ENCODE measurements around the gene HS1BP3. TPM values are rescaled to one million over a fixed set of nuclear protein-coding genes. Genes with fewer than 3 reads are reported as not detected.

HS1BP3 gene
- total and polyA plus RNA-seq, 2 donors (not counting 3 experiments of a cell fraction or from before 2014, with no cell fraction given), result 27.4 to 33.1 TPM

DNA sequence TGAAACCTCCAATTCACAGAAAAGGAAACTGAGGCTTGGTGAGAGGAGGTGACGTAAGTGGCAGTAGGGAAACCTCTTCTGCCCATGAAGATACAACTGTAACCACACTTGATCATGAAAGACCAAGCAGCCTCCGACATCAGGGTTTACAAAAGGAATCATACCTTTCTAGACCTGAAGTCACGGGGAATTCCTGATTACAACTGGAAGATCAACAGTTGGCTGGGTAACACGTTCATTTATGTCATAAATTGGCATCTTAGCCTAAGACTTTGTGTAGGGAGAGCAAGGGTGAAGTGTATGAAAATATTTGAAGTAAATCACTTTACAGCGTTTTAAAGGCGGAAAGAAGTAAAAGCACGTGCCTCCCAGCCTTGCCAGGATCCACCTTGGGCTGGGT, 922 bp downstream of the HS1BP3 start:
- POLR2A ChIA-PET, result interaction anchor here (0.7 to 3.3 kb wide), 2 partner anchors 203 to 272 kb away, joined by 3 to 12 read pairs; partner anchors contain the start of gene RHOB
- peak overlapping the region; percentile 66 for H3K4me2 ChIP-seq (ENCODE audit: insufficient read depth, low read length)
- FAIRE-seq, result no peak

More for the DNA sequence above, 922 bp downstream of the HS1BP3 start:
- TF ChIP-seq EZH2 (IDR thresholded peaks at IDR 0.05; ENCODE audit: borderline replicate concordance, low read depth, low read length, severe bottlenecking) (no peak), FOS (IDR thresholded peaks at IDR 0.05; ENCODE audit: borderline replicate concordance, insufficient read depth, low read length) (no peak), MYC (IDR thresholded peaks at IDR 0.05; ENCODE audit: low read depth, low read length) (no peak), JUN (IDR thresholded peaks at IDR 0.05; ENCODE audit: borderline replicate concordance, insufficient read depth, insufficient read length, low read depth) (no peak), POLR2AphosphoS5 (IDR thresholded peaks at IDR 0.05; ENCODE audit: insufficient read depth, low read depth, low read length) (no peak), GATA2 (IDR thresholded peaks at IDR 0.05; ENCODE audit: insufficient read depth, insufficient read length, low read depth, low read length) (no peak), CTCF (IDR thresholded peaks at IDR 0.05; ENCODE audit: extremely low read depth in 1 of 2, insufficient read depth in 1 of 2, low read depth in 1 of 2, low read length in 2 of 2) (no peak), POLR2A (IDR thresholded peaks at IDR 0.05; ENCODE audit: low read depth, low read length) (no peak)
- TF ChIP-seq, protein P1, sequence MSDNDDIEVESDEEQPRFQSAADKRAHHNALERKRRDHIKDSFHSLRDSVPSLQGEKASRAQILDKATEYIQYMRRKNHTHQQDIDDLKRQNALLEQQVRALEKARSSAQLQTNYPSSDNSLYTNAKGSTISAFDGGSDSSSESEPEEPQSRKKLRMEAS (IDR thresholded peaks at IDR 0.05; ENCODE audit: insufficient read depth, insufficient read length), result no peak
- BruUV-seq (replicated peaks), result no TSS peak
- Histone ChIP-seq H3K4me3 (replicated peaks in 1 of 3; ENCODE audit: insufficient read depth in 1 of 3, low read depth in 1 of 3, low read length in 3 of 3) (peak overlapping the region in 2 of 3 experiments; percentile 75 to 95), H2AFZ (ENCODE audit: low read depth, low read length) (no peak overlapping the region), H3K27me3 (ENCODE audit: control insufficient read depth in 2 of 2, insufficient read depth in 2 of 2, low read length in 2 of 2) (peaks cover 3 to 4% of the 10 kb centered on the region in 2 experiments), H3K9ac (replicated peaks; ENCODE audit: extremely low read depth, insufficient read depth, low read length) (peak overlapping the region; percentile 80), H3K4me1 (ENCODE audit: control insufficient read depth, extremely low read depth, insufficient read depth, low read length) (peaks cover 10% of the 10 kb centered on the region), H4K20me1 (replicated peaks; ENCODE audit: control insufficient read depth, extremely low read depth, insufficient read depth, low read length) (no peaks in the 10 kb centered on the region), H3K9me1 (replicated peaks; ENCODE audit: control insufficient read depth, extremely low read depth, insufficient read depth, low read length) (no peaks in the 10 kb centered on the region), H3K9me3 (replicated peaks; ENCODE audit: control insufficient read depth, insufficient read depth, low read length) (no peaks in the 10 kb centered on the region), H3K36me3 (ENCODE audit: control insufficient read depth in 2 of 2, extremely low read depth in 1 of 2, insufficient read depth in 2 of 2, low read length in 2 of 2) (peaks cover 0 to 9% of the 10 kb centered on the region in 2 experiments), H3K27ac (ENCODE audit: insufficient read depth, low read depth, low read length) (no peak overlapping the region), H3K79me2 (ENCODE audit: control insufficient read depth, insufficient read depth, low read length) (no peaks in the 10 kb centered on the region)
- DNase-seq (ENCODE audit: low read depth, low spot score), result no peak
- intact Hi-C loops (cut with micrococcal nuclease) (no loop called here), dilution Hi-C loops (cut with MboI; ENCODE audit: extremely low pct_ligation_motif_present, low sequenced_read_pairs) (no loop called here)
- CTCF ChIA-PET, result interaction anchor here (1.1 to 3.5 kb wide), 9 partner anchors 8 to 359 kb away, joined by 3 to 22 read pairs (median 7); partner anchors contain the start of genes GDF7 and RHOB
